T-helper 2 cell (primary cell): Measurements from ENCODE around the gene RPS6KA2.
"Not testable (repeated sequence)": the region's sequence is repeated elsewhere in the genome, so short reads cannot be mapped to it uniquely, and the experiment has no call there.

ENCODE experiments used
- DNase-seq, 5 experiments: peaks; one replicate each; pipeline versions ENCODE4 v3.0.0 to v3.0.0-alpha.2; 2012 to 2022

RPS6KA2 gene

DNA sequence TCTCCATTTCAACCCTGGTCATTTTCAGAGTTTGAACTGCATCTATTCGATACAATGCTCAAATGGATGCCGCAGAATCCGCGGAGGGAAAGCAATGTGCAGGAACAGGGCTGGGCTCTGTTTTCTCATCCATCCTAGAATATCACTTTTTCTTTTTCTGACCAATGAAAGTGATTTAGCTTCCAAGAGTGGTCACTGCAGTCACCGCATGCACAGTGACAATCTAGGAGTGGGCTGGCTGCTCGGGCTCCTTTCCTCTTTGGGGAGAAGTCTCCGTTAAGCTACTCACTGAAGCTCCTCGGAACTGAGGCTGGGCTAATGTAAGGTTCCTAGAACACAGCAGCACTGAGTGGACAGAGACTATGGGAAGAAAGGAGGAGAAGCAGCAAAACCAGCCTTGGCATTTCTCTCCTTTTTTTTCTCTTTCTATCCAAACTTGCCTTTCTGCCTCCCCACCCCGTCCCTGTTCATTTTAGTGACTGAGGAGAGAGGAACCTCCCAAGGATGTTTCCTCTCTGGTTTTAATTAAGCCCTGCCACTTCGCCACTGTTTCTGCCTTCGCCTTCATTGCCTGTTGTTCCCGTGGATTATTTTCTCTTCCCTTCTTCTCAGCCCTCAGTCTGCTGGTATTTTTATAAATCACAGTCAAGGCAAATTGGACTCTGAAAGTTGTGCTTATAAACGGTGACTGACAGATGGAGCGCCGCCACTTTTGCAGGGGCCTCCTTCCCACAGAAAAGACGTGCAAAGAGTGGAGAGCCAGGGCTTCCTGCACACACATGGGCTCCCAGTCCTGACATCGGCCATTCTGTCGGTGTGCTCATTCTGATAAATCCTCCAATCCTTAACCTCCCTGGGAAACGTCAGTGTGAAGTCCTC is 81.7 kb downstream of the RPS6KA2 start:
- no peak for DNase-seq

- DNase-seq: no peak
These were observed 82.8 kb downstream of the RPS6KA2 start for GRCh38 chr6:166544296-166544605.

DNA sequence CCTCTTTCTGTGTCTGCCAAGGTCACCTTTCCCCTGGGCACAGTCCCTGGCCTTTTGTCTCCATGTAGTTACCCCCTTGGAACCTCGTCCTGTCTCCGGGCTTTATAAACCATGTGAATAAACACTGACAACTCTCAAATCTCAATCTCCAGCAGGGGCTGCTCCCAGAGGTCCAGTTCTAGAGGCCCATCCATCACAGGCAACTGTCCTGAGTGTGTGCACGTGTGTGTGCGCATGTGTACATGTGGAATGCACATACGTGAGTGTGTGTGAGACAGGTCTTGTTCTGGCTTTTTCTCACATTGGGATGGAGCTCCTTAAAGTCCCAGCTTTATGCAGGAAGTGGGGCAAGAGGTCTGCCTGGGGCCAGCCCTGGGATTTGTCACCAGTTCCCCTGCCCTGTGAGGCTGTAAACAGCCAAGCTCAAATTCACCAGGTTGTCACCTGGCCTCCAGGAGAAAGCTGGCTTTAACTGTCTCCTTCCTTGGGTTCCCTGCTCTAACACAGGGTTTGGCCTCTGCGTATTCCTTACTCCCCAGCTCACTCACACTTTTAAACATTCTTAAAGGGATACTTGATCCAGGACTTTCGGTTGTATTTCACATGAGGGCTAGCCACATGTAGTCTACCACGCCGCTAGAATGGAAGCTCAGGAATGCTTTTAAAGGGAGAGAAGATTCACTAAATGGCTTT is 83.3 kb downstream of the RPS6KA2 start:
- DNase-seq: no peak

DNA sequence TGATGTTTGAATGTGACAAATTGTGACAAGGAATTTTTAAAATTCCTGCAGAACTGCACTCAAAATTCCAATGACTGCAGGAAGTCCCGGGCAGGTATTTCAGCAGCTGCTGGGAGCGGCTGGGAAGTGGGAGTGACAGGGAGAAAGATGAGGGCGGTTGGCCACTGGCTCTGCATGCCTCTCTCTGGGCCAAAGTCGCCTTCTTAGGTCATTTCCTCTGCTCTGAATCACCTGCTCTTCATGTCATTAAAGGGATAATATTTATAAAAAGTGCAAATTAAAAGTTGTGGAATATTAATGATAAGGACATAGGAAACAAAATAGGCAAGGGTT is 84.5 kb downstream of the RPS6KA2 start:
- DNase-seq: no peak

DNA sequence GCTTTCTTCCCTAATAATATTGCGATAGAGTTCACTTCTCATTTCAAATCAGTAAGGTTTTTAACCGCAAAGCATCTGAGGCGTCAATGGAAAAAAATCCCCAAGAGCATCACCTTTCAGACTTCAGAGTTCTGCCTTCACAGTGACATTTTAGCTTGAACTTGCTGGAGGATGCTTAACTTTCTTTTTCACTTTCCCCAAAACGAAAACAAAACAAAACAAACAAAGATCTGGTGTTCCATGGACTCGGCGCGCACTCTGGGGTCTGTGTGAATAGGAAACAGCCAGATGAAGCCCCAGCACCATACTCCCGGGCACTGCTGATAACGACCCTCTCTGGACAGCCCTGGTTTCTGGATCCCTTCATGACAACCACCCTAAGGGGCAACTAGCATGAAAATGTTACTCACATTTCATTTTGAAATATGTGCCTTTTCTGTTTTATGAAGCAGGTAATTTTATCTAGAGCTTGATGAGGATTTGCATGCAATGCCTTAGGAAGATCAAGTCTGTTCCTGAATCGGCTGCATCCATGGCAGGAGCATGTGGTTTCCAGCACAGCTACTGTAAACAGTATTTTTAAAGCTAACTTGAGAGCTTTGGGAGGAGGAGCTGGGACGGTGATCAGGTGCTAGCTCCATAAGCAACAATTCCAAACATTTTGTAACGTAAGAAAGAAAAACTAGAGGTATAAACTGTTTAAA is 85.0 kb downstream of the RPS6KA2 start:
- DNase-seq: peak in 2 of 5 experiments; percentile 24 to 47

- peak in 1 of 5 experiments; percentile 16 for DNase-seq
These were observed 85.7 kb downstream of the RPS6KA2 start for GRCh38 chr6:166541366-166541765.

DNA sequence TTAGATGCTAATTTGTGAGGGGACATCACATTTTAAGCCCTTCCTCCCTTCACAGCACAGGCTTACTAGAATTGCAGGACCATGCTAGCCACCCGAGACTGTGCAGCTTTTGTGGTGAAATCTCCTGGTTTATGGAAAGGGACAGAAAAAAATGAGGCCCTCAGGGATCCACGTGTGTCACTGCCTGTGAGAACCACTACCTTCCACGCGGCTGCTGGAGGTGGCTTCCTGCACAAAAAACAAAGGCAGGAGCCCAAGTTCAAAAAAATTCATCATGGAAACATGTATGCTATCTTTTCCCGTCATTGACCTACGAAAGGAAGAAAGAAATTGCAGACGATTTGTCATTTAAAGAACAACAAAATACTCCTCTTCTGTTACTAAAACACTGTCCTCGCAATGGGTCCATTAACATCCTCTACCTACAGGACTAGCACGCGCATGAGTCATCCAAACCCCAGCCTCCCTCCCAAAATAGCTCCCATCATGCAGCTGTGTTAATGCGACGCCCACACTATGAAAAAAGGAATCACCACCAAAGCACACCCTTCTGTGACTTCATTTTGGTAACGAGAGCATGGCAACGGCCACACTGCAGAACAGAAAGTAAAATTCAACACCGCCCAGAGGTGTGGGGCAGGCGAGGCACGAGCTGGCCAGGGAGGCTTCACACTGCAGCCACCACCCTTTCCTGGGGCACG is 86.3 kb downstream of the RPS6KA2 start:
- peak in 4 of 5 experiments; percentile 23 to 84 (median 52) for DNase-seq

- DNase-seq: no peak
These were observed 87.5 kb downstream of the RPS6KA2 start for GRCh38 chr6:166539543-166539942.

DNA sequence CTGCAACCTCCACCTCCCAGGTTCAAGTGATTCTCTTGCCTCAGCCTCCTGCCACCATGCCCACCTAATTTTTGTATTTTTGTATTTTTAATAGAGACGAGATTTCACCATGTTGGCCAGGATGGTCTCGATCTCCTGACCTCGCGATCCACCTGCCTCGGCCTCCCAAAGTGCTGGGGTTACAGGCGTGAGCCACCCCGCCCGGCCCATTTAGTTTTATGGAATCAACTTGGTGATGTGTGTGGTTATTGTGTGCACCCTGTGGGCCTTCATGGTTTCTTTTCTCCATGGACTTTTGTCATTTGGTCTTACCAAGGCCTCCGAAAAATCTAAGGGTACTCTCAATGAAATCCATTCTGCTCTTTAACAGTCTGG is 88.1 kb downstream of the RPS6KA2 start:
- DNase-seq: not testable (repeated sequence)

DNA sequence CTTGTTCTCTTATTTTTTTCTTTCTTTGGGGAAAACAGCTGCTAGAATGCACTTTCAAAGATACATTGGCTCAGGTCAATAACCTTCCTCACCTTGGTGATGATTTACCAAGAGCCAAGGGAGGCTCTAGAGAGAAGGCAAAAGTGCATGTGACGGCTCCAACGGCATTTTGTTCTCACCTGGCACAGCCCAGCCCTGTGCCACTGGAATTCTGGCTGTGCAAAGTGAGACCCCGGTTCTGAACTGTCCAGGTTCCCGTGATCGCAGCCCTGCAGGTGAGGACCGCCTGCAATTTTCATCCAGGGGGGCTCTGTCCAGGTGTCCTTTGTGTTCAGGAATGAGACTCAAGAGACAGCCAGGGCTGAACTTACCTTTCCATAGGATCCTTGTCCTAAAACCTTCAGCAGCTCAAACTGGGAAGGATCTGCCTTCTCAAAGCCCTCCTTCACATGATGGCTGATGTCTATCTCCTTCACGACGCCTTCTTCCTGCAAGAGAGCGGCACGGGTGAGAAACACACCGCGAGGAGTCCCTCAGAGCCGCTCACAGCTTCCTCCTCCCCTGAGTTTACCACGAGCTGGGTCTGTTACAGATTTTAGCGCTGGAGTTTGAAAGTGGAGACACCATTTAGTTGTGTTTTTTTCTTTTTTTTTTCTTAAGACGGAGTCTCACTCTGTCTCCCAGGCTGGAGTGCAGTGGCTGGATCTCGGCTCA is 88.6 kb downstream of the RPS6KA2 start:
- no peak for DNase-seq

DNA sequence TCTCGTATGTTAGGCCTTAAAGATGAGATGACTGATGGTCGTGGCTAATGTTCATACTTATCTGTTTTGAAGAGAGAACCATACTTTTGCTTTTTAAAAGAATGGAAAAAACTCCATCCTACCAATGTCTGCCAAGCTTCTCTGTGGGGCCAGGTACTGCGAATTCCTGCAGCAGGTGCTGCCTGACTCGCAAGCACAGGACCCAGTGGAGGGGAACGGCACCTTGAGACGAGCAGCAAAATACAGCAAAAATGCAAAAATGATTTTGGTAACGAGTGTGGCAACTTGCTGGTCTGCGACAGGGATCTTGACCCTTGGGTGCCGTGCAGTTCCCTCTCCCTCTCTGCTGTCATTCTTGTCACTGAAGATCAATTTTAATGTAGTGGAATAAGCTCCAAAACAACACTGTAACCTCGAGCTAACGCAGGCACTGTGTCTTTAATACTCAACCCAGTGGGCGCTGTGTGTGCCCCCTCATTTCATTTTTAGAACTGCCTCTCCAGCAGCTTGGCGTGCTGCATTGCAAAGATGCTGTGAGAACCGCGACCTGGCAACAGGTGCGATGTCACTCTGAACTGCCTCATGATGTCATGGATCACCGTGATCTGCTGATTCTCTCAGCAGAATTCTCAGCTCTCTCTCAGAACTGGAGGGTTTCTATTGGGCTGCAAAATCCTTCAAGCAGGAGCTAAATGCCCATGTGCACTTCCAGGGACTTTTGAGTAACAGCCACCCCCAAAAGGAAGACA is 92.2 kb downstream of the RPS6KA2 start:
- no peak for DNase-seq

GRCh38 chr6:166533205-166533824 is 93.7 kb downstream of the RPS6KA2 start:
- DNase-seq: no peak

GRCh38 chr6:166532302-166532701 is 94.7 kb downstream of the RPS6KA2 start:
- DNase-seq: no peak

DNA sequence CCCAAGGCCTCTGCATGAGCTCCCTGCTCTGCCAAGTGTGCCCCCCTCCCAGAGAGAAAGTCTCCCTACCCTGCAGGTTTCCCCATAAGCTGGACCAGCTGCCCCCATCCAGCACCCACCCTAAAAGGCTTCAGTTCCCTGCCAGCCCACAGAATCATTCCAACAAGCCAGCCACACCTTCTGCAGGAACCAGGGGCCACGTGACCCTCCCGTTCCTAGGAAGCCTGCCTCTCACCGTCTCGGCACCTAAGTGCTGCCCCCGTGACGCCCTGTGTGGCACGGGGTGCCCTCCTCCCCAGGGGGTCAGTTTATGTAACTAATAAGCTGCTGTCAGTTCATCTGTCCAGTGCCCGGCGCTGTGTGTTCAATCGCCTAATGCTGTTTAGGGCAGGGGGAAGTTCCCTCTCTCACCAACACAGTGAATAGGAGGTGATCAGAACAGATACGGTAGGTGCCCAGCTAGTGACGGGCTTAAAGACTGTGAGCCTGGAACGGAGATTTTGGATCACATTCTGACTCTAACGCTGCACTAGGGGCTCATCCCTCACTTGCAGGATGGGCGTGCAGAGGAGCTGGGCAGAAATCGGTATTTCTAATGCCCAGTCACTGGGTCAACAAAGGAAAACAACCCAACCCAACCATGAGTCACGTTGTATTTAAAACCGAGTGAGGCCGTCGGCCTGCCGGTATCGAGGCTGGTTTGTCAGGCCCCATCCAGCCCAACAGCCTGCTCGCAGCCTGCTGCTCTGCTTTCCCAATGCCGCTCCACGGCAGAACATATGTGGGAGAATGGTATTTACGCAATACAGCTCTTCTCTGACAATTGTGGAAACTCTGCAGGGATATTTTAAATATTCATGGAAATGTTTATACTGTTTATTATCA is 96.6 kb downstream of the RPS6KA2 start:
- DNase-seq: no peak

GRCh38 chr6:166529586-166529985 is 97.5 kb downstream of the RPS6KA2 start:
- no peak for DNase-seq

GRCh38 chr6:166529058-166529457 is 98.0 kb downstream of the RPS6KA2 start:
- DNase-seq: not testable (repeated sequence)

DNA sequence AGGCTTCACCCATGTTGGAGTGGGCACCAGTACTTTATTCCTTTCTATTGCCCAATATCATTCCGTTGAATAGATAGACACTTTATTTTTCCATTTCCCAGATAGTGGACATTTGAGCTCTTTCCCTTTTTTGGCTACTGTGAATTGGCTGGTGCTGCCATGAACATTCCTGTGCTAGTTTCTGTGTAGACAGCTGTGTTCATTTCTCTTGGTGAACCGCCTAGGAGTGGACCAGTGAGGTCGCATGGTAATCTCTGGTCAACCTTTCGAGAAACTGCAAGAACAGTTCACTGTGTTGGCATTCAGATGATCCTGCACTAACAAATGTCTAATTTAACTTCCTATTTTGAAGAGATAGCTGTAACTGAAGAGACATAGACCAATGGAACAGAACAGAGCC is 99.2 kb downstream of the RPS6KA2 start:
- no peak for DNase-seq

- no peak for DNase-seq
These were observed 100.1 kb downstream of the RPS6KA2 start for GRCh38 chr6:166526937-166527336.

- DNase-seq: no peak
These were observed 101.5 kb downstream of the RPS6KA2 start for GRCh38 chr6:166525567-166525966.
